ENCODE data around the gene NMUR2. TPM values are rescaled to one million over a fixed set of nuclear protein-coding genes. Genes with fewer than 3 reads are reported as not detected.

Gene NMUR2
- total RNA-seq, 1 donor from 2014 or later = 1.8 TPM

DNA sequence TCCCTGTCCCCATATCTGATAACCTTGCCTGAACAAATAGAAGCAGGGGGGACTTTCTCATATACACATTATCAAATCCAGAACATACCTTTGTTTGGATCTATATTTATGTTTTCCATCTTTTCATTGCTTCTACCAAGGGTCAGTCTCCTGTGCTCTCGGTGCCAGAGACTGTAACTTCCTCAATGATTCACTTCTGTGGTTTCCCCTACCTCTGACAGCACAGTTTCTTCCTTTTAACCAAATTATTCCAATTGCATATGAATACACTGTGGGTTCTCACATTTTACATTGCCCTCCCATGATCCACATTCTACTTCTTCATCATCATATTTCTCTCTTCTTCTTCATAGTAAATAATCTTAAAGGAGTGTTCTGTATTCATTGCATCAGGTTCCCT lies 32.2 kb downstream of the NMUR2 start:
- Mint-ChIP-seq H3K27me3 (ENCODE audit: low read depth) (no peaks in the 10 kb centered on the region), H3K4me1 (no peaks in the 10 kb centered on the region), H3K9me3 (no peaks in the 10 kb centered on the region)

DNA sequence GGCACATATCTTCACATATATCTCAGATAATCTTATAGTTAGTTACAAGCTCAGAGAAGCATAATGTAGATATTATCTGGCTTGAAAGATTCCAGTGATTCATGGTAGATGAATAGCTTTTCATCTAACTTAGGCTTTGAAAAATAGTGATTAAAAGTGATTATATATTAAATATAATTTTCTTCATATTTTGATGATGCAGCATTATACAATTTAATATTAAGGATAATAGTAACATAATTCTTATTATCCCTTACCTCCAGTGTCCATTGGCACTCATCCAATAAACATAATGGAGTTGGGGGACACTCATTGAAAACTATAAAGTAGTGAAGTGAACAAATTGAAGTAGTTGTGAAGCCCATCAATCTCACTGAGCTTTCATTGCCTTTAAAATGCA lies 35.8 kb downstream of the NMUR2 start:
- peaks cover 5% of the 10 kb centered on the region for H3K4me1 Mint-ChIP-seq
- TF ChIP-seq, protein P1, sequence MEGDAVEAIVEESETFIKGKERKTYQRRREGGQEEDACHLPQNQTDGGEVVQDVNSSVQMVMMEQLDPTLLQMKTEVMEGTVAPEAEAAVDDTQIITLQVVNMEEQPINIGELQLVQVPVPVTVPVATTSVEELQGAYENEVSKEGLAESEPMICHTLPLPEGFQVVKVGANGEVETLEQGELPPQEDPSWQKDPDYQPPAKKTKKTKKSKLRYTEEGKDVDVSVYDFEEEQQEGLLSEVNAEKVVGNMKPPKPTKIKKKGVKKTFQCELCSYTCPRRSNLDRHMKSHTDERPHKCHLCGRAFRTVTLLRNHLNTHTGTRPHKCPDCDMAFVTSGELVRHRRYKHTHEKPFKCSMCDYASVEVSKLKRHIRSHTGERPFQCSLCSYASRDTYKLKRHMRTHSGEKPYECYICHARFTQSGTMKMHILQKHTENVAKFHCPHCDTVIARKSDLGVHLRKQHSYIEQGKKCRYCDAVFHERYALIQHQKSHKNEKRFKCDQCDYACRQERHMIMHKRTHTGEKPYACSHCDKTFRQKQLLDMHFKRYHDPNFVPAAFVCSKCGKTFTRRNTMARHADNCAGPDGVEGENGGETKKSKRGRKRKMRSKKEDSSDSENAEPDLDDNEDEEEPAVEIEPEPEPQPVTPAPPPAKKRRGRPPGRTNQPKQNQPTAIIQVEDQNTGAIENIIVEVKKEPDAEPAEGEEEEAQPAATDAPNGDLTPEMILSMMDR (IDR thresholded peaks at IDR 0.05; ENCODE audit: unreplicated experiment) = no peak

More for the DNA sequence above, 32.2 kb downstream of the NMUR2 start:
- no peak for DNase-seq (ENCODE audit: low spot score in 2 of 2, unreplicated experiment in 2 of 2)
- TF ChIP-seq, protein P1 (IDR thresholded peaks at IDR 0.05; ENCODE audit: unreplicated experiment) = no peak
- Mint-ChIP-seq H3K4me3 (no peak overlapping the region), H3K27ac (no peak overlapping the region), H3K36me3 (no peaks in the 10 kb centered on the region)

DNA sequence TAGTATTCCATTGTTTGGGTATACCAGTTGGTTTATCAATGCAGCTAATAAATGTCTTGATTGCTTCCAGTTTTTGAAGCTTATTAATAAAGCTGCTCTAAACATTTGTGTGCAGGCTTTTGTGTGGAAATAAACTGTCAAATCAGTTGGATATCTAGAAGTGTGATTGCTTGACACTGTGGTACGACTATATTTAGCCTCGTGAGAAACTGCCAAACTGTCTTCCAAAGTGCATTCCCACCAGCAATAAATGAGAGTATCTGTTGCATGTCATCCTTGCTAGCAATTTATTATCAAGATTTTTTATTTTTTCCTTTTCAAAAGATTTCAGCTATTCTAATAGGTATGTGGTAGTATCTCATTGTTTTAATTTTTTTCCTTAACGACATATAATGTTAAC lies 37.5 kb downstream of the NMUR2 start:
- H3K4me3 Mint-ChIP-seq = no peak overlapping the region
- H3K27me3 Mint-ChIP-seq (ENCODE audit: low read depth) = no peaks in the 10 kb centered on the region
- H3K4me1 Mint-ChIP-seq = peaks cover 5% of the 10 kb centered on the region
- no peak for DNase-seq (ENCODE audit: low spot score in 2 of 2, unreplicated experiment in 2 of 2)
- H3K27ac Mint-ChIP-seq = no peak overlapping the region
- no peaks in the 10 kb centered on the region for H3K36me3 Mint-ChIP-seq
- TF ChIP-seq, protein P1 (IDR thresholded peaks at IDR 0.05; ENCODE audit: unreplicated experiment) = no peak
- H3K9me3 Mint-ChIP-seq = no peaks in the 10 kb centered on the region

More for the DNA sequence above, 35.8 kb downstream of the NMUR2 start:
- Mint-ChIP-seq H3K36me3 (no peaks in the 10 kb centered on the region), H3K4me3 (no peak overlapping the region), H3K27ac (no peak overlapping the region), H3K27me3 (ENCODE audit: low read depth) (no peaks in the 10 kb centered on the region), H3K9me3 (no peaks in the 10 kb centered on the region)
- DNase-seq (ENCODE audit: low spot score in 2 of 2, unreplicated experiment in 2 of 2) = no peak

DNA sequence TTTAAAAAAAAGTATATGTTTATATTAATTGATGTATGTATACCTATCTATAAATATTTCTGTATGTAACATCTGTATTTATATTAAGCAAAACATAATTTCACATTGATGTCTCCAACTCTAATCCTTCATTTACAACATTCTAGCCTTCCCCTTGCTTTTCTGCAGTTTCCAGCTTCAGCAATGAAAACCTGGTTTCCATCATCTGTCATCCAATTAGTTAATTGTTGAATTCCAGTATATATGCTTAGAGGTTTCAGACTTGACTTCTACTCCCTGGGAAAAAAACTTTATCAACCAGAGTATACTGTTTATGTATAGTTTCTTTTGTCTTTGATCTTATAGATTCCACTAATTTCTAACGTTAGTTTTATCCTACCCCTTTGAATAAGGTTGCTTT lies 38.4 kb downstream of the NMUR2 start:
- no peak for DNase-seq (ENCODE audit: low spot score in 2 of 2, unreplicated experiment in 2 of 2)
- H3K4me1 Mint-ChIP-seq = peaks cover 5% of the 10 kb centered on the region
- no peaks in the 10 kb centered on the region for H3K27me3 Mint-ChIP-seq (ENCODE audit: low read depth)
- H3K4me3 Mint-ChIP-seq = no peak overlapping the region
- no peak overlapping the region for H3K27ac Mint-ChIP-seq
- no peaks in the 10 kb centered on the region for H3K9me3 Mint-ChIP-seq
- TF ChIP-seq, protein P1 (IDR thresholded peaks at IDR 0.05; ENCODE audit: unreplicated experiment) = no peak
- no peaks in the 10 kb centered on the region for H3K36me3 Mint-ChIP-seq

DNA sequence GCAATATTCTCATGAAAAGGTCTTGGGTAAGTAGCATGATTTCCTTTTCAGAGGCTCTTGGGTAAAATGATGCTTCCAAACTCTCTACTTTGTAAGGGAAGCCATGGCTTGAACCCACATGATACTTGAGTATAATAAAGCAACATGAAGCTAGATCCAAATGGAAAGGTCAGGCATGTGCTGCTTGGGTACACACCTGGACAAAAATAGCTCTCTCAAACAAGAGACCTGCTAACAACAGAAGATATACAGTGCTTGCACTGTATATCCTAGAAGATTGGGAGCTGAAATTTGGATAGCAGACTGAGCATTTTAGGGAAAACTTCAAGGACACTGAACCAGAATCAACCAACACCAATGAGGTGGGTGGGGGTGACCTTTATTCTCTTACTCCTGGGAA lies 40.2 kb downstream of the NMUR2 start:
- TF ChIP-seq, protein P1 (IDR thresholded peaks at IDR 0.05; ENCODE audit: unreplicated experiment) = no peak

DNA sequence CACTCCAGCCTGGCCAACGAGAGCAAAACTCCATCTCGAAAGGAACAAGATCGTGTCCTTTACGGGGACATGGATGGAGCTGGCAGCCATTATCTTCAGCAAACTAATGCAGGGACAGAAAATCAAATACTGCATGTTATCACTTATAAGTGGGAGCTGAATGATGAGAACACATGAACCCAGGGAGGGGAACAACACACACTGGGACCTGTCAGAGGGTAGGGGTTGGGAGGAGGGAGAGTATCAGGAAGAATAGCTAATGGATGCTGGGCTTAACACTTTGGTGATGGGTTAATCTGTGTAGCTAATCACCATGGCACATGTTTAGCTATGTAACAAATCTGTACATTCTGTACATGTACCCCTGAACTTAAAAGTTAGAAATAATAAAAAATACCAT lies 40.9 kb downstream of the NMUR2 start:
- Mint-ChIP-seq H3K27ac (no peak overlapping the region), H3K27me3 (ENCODE audit: low read depth) (no peaks in the 10 kb centered on the region), H3K9me3 (no peaks in the 10 kb centered on the region), H3K4me3 (no peak overlapping the region), H3K36me3 (no peaks in the 10 kb centered on the region), H3K4me1 (peaks cover 11% of the 10 kb centered on the region)
- TF ChIP-seq, protein P1 (IDR thresholded peaks at IDR 0.05; ENCODE audit: unreplicated experiment) = no peak
- DNase-seq (ENCODE audit: low spot score in 2 of 2, unreplicated experiment in 2 of 2) = no peak

More for the DNA sequence above, 40.2 kb downstream of the NMUR2 start:
- no peaks in the 10 kb centered on the region for H3K36me3 Mint-ChIP-seq
- no peaks in the 10 kb centered on the region for H3K27me3 Mint-ChIP-seq (ENCODE audit: low read depth)
- DNase-seq (ENCODE audit: low spot score in 2 of 2, unreplicated experiment in 2 of 2) = no peak
- H3K9me3 Mint-ChIP-seq = no peaks in the 10 kb centered on the region
- no peak overlapping the region for H3K27ac Mint-ChIP-seq
- H3K4me3 Mint-ChIP-seq = no peak overlapping the region
- H3K4me1 Mint-ChIP-seq = peaks cover 8% of the 10 kb centered on the region
